Bronchial epithelial cell (primary cell): ENCODE results near the gene XKR3. TPM values are rescaled to one million over a fixed set of nuclear protein-coding genes. Genes with fewer than 3 reads are reported as not detected.
"Not testable (repeated sequence)": the region's sequence is repeated elsewhere in the genome, so short reads cannot be mapped to it uniquely, and the experiment has no call there.

Experiments used
- DNase-seq: peaks from one replicate; pipeline ENCODE4 v3.0.0-alpha.2; 2010; ENCODE audit warnings: low read depth
- FAIRE-seq: peaks from 2 replicates; lab custom pipeline; 2011; peaks lifted over from hg19 to GRCh38; lab: Jason Lieb, UNC
- H3K27me3 ChIP-seq: 2 replicates; pipeline ENCODE4 v1.5.1; 2011; ENCODE audit warnings: low read length; ENCODE audit not compliant: control insufficient read depth, insufficient read depth
- H3K36me3 ChIP-seq: 2 replicates; pipeline ENCODE4 v1.5.1; 2011; ENCODE audit warnings: low read length; ENCODE audit not compliant: control insufficient read depth, insufficient read depth
- H3K4me3 ChIP-seq: 2 replicates; pipeline ENCODE4 v1.5.1; 2011; ENCODE audit warnings: mild to moderate bottlenecking, low read depth, low read length, control low read depth
- CTCF ChIP-seq: IDR thresholded peaks from 2 replicates; pipeline ENCODE4 v1.5.1; 2011; ENCODE audit warnings: mild to moderate bottlenecking, moderate library complexity, low read length, control low read depth, inconsistent platforms; ENCODE audit not compliant: insufficient read depth, severe bottlenecking
- total RNA-seq: library from RNA; depleted of rRNA; stranded (reverse); fragments of >200 nt; gene quantifications from 2 replicates; pipeline ENCODE4 v1.2.1, GENCODE V29; 2014

The XKR3 gene
- total RNA-seq, 1 donor from 2014 or later = not detected

- TF ChIP-seq CTCF = no peak
- DNase-seq = no peak
- H3K4me3 ChIP-seq = no peak overlapping the region
- H3K27me3 ChIP-seq = no peaks in the 10 kb centered on the region
- FAIRE-seq = no peak
- no peaks in the 10 kb centered on the region for H3K36me3 ChIP-seq
Observed at GRCh38 chr22:16803255-16803917, 21.8 kb downstream of the XKR3 start.

- no peak for TF ChIP-seq CTCF
- DNase-seq (no peak), FAIRE-seq (no peak)
Observed at GRCh38 chr22:16801571-16801970, 23.6 kb downstream of the XKR3 start.

GRCh38 chr22:16801088-16801487 lies 24.1 kb downstream of the XKR3 start:
- no peak for DNase-seq
- no peak overlapping the region for H3K4me3 ChIP-seq
- no peak for FAIRE-seq
- H3K27me3 ChIP-seq = no peaks in the 10 kb centered on the region
- no peak for TF ChIP-seq CTCF
- no peaks in the 10 kb centered on the region for H3K36me3 ChIP-seq

More at GRCh38 chr22:16801571-16801970, 23.6 kb downstream of the XKR3 start:
- Histone ChIP-seq H3K36me3 (no peaks in the 10 kb centered on the region), H3K4me3 (no peak overlapping the region), H3K27me3 (no peaks in the 10 kb centered on the region)

GRCh38 chr22:16800358-16800757 lies 24.9 kb downstream of the XKR3 start:
- no peak overlapping the region for H3K4me3 ChIP-seq
- no peaks in the 10 kb centered on the region for H3K36me3 ChIP-seq
- FAIRE-seq = no peak
- TF ChIP-seq CTCF = no peak
- DNase-seq = no peak
- no peaks in the 10 kb centered on the region for H3K27me3 ChIP-seq

GRCh38 chr22:16795504-16795903 lies 29.7 kb downstream of the XKR3 start:
- H3K4me3 ChIP-seq, H3K27me3 ChIP-seq, H3K36me3 ChIP-seq, FAIRE-seq, DNase-seq: not testable (repeated sequence)

GRCh38 chr22:16793831-16794230 lies 31.4 kb downstream of the XKR3 start:
- H3K27me3 ChIP-seq = no peaks in the 10 kb centered on the region
- DNase-seq (no peak), FAIRE-seq (no peak)
- no peak overlapping the region for H3K4me3 ChIP-seq
- no peaks in the 10 kb centered on the region for H3K36me3 ChIP-seq
- no peak for TF ChIP-seq CTCF
